IPS-18c (cell line): ENCODE measurements around the gene BAG5.

Source experiments
- H3K4me3 ChIP-seq: 2 replicates; pipeline ENCODE4 v1.7.0; 2013; ENCODE audit warnings: low read depth, mild to moderate bottlenecking, low read length, moderate library complexity; ENCODE audit not compliant: insufficient read depth
- H3K9me3 ChIP-seq: one replicate; pipeline ENCODE4 v1.6.1; 2013; ENCODE audit warnings: mild to moderate bottlenecking, low read length, moderate library complexity; ENCODE audit not compliant: control insufficient read depth, insufficient read depth

BAG5 gene

GRCh38 chr14:103574707-103575285 is 12.3 kb upstream of the BAG5 start:
- no peaks in the 10 kb centered on the region for H3K9me3 ChIP-seq
- no peak overlapping the region for H3K4me3 ChIP-seq

- H3K4me3 ChIP-seq = no peak overlapping the region
- no peaks in the 10 kb centered on the region for H3K9me3 ChIP-seq
Observed at GRCh38 chr14:103574104-103574503, 11.6 kb upstream of the BAG5 start.

GRCh38 chr14:103569408-103569807 is 7.0 kb upstream of the BAG5 start:
- no peaks in the 10 kb centered on the region for H3K9me3 ChIP-seq
- no peak overlapping the region for H3K4me3 ChIP-seq

- Histone ChIP-seq H3K9me3 (no peaks in the 10 kb centered on the region), H3K4me3 (no peak overlapping the region)
Observed at GRCh38 chr14:103568952-103569351, 6.5 kb upstream of the BAG5 start.

- H3K4me3 ChIP-seq = peak overlapping the region; percentile 94; the same call in 1 of the 2 replicates
- no peaks in the 10 kb centered on the region for H3K9me3 ChIP-seq
Observed at GRCh38 chr14:103563844-103564505, 1.5 kb upstream of the BAG5 start.

GRCh38 chr14:103563226-103563620 is 766 bp upstream of the BAG5 start:
- H3K4me3 ChIP-seq = peak overlapping the region; percentile 94
- H3K9me3 ChIP-seq = no peaks in the 10 kb centered on the region

GRCh38 chr14:103562179-103562428 is 353 bp downstream of the BAG5 start:
- Histone ChIP-seq H3K4me3 (peak overlapping the region; percentile 94), H3K9me3 (no peaks in the 10 kb centered on the region)

GRCh38 chr14:103561381-103562178 is 877 bp downstream of the BAG5 start:
- Histone ChIP-seq H3K9me3 (no peaks in the 10 kb centered on the region), H3K4me3 (peak overlapping the region; percentile 94)

GRCh38 chr14:103560691-103561090 is 1.8 kb downstream of the BAG5 start:
- no peaks in the 10 kb centered on the region for H3K9me3 ChIP-seq
- peak overlapping the region; percentile 94; the same call in 1 of the 2 replicates for H3K4me3 ChIP-seq

GRCh38 chr14:103559766-103560165 is 2.7 kb downstream of the BAG5 start:
- Histone ChIP-seq H3K4me3 (no peak overlapping the region), H3K9me3 (no peaks in the 10 kb centered on the region)

- Histone ChIP-seq H3K9me3 (no peaks in the 10 kb centered on the region), H3K4me3 (no peak overlapping the region)
Observed at GRCh38 chr14:103558071-103558882, 4.2 kb downstream of the BAG5 start.

GRCh38 chr14:103556946-103557758 is 5.3 kb downstream of the BAG5 start:
- no peaks in the 10 kb centered on the region for H3K9me3 ChIP-seq
- H3K4me3 ChIP-seq = no peak overlapping the region

GRCh38 chr14:103555559-103556337 is 6.7 kb downstream of the BAG5 start:
- Histone ChIP-seq H3K9me3 (no peaks in the 10 kb centered on the region), H3K4me3 (no peak overlapping the region)

GRCh38 chr14:103552846-103553210 is 9.6 kb downstream of the BAG5 start:
- H3K4me3 ChIP-seq = no peak overlapping the region

GRCh38 chr14:103552011-103552845 is 10.2 kb downstream of the BAG5 start:
- H3K4me3 ChIP-seq = no peak overlapping the region
- no peaks in the 10 kb centered on the region for H3K9me3 ChIP-seq

More at GRCh38 chr14:103552846-103553210, 9.6 kb downstream of the BAG5 start:
- H3K9me3 ChIP-seq = no peaks in the 10 kb centered on the region
